A549 (cell line): ENCODE results near the gene FBXW10.
"Not testable (repeated sequence)": the region's sequence is repeated elsewhere in the genome, so short reads cannot be mapped to it uniquely, and the experiment has no call there.

Source experiments
- EP300 ChIP-seq, 2 experiments: fragments of >200 bp; sonication (Bioruptor Twin); formaldehyde crosslinking; IDR thresholded peaks; 2 replicates in 1 of 2; 3 replicates in 1 of 2; pipeline ENCODE4 v1.6.1; 2016 to 2017
- JUNB ChIP-seq: fragments of >200 bp; sonication (Bioruptor Twin); formaldehyde crosslinking; IDR thresholded peaks from 2 replicates; pipeline ENCODE4 v1.6.1; 2016
- NR3C1 ChIP-seq: fragments of >200 bp; sonication (Bioruptor Twin); formaldehyde crosslinking; IDR thresholded peaks from 3 replicates; pipeline ENCODE4 v1.6.1; 2017
- RCOR1 ChIP-seq: fragments of 150-350 bp; IDR thresholded peaks from 2 replicates; pipeline ENCODE4 v1.6.1; 2014; ENCODE audit warnings: antibody characterized with exemption, low read length, low read depth
- RFX5 ChIP-seq: fragments of 450-650 bp; IDR thresholded peaks from 2 replicates; pipeline ENCODE4 v1.7.1; 2014; ENCODE audit warnings: antibody characterized with exemption, mild to moderate bottlenecking, moderate library complexity
- TF ChIP-seq, protein P1 (sequence below): fragments of 200-600 bp; sonication (generic); IDR thresholded peaks from 2 replicates; pipeline ENCODE4 v1.6.1; 2016; ENCODE audit warnings: antibody characterized with exemption, mild to moderate bottlenecking, moderate library complexity
- TF ChIP-seq, protein P2 (sequence below): fragments of 450-650 bp; IDR thresholded peaks from 2 replicates; pipeline ENCODE4 v1.6.1; 2014; ENCODE audit warnings: antibody characterized with exemption
- TF ChIP-seq, protein P3 (sequence below): fragments of >200 bp; sonication (Bioruptor Twin); formaldehyde crosslinking; IDR thresholded peaks from 3 replicates; pipeline ENCODE4 v1.5.1; 2016
- TF ChIP-seq, protein P4 (sequence below): fragments of 250-450 bp; sonication (Bioruptor Pico); IDR thresholded peaks from 2 replicates; pipeline ENCODE4 v1.5.0; 2021; ENCODE audit warnings: mild to moderate bottlenecking, moderate library complexity, borderline replicate concordance

DNA sequence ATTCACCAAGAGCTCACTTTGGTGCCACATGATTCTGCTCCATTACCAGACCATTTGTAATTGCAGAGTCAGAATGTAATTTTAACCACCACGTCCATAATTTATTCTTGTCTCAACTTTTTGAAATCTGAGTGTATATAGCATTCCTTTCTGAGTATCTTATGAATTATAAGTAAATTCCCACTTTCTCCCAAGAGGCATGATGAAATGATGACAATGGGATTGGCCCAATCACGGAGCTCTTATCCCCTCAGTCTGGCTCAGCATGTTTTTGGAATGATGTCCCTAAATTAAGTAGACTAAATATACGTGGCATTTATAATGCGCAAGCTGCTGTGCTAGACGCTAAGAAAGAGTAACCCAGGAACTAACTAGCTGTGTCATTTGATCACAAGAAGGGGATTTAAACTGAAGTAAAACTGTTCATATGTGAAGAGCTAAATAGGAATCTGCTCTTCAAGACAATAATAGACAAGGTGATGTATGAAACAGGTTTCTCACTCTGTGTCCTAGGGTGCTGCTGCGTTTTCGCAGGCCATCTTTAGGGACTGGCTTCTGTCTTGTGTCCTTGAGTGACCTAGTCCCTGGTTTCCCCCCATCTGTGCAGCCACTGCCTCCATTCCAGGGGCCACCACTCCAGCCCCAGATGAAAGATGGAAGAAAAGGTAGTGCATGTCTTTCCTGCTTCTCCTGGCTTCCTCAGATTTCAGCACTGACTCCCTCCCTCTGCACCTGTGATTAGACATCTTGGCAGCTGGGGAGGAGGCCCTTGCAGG, 4.0 kb upstream of the FBXW10 start:
- TF ChIP-seq JUNB; NR3C1; RCOR1; EP300 (IDR thresholded peaks at IDR 0.05); RFX5: not testable (repeated sequence)
- TF ChIP-seq, protein P1, sequence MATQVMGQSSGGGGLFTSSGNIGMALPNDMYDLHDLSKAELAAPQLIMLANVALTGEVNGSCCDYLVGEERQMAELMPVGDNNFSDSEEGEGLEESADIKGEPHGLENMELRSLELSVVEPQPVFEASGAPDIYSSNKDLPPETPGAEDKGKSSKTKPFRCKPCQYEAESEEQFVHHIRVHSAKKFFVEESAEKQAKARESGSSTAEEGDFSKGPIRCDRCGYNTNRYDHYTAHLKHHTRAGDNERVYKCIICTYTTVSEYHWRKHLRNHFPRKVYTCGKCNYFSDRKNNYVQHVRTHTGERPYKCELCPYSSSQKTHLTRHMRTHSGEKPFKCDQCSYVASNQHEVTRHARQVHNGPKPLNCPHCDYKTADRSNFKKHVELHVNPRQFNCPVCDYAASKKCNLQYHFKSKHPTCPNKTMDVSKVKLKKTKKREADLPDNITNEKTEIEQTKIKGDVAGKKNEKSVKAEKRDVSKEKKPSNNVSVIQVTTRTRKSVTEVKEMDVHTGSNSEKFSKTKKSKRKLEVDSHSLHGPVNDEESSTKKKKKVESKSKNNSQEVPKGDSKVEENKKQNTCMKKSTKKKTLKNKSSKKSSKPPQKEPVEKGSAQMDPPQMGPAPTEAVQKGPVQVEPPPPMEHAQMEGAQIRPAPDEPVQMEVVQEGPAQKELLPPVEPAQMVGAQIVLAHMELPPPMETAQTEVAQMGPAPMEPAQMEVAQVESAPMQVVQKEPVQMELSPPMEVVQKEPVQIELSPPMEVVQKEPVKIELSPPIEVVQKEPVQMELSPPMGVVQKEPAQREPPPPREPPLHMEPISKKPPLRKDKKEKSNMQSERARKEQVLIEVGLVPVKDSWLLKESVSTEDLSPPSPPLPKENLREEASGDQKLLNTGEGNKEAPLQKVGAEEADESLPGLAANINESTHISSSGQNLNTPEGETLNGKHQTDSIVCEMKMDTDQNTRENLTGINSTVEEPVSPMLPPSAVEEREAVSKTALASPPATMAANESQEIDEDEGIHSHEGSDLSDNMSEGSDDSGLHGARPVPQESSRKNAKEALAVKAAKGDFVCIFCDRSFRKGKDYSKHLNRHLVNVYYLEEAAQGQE: not testable (repeated sequence)
- TF ChIP-seq, protein P2, sequence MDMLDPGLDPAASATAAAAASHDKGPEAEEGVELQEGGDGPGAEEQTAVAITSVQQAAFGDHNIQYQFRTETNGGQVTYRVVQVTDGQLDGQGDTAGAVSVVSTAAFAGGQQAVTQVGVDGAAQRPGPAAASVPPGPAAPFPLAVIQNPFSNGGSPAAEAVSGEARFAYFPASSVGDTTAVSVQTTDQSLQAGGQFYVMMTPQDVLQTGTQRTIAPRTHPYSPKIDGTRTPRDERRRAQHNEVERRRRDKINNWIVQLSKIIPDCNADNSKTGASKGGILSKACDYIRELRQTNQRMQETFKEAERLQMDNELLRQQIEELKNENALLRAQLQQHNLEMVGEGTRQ: not testable (repeated sequence)
- TF ChIP-seq, protein P3, sequence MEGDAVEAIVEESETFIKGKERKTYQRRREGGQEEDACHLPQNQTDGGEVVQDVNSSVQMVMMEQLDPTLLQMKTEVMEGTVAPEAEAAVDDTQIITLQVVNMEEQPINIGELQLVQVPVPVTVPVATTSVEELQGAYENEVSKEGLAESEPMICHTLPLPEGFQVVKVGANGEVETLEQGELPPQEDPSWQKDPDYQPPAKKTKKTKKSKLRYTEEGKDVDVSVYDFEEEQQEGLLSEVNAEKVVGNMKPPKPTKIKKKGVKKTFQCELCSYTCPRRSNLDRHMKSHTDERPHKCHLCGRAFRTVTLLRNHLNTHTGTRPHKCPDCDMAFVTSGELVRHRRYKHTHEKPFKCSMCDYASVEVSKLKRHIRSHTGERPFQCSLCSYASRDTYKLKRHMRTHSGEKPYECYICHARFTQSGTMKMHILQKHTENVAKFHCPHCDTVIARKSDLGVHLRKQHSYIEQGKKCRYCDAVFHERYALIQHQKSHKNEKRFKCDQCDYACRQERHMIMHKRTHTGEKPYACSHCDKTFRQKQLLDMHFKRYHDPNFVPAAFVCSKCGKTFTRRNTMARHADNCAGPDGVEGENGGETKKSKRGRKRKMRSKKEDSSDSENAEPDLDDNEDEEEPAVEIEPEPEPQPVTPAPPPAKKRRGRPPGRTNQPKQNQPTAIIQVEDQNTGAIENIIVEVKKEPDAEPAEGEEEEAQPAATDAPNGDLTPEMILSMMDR: not testable (repeated sequence)
- TF ChIP-seq, protein P4, sequence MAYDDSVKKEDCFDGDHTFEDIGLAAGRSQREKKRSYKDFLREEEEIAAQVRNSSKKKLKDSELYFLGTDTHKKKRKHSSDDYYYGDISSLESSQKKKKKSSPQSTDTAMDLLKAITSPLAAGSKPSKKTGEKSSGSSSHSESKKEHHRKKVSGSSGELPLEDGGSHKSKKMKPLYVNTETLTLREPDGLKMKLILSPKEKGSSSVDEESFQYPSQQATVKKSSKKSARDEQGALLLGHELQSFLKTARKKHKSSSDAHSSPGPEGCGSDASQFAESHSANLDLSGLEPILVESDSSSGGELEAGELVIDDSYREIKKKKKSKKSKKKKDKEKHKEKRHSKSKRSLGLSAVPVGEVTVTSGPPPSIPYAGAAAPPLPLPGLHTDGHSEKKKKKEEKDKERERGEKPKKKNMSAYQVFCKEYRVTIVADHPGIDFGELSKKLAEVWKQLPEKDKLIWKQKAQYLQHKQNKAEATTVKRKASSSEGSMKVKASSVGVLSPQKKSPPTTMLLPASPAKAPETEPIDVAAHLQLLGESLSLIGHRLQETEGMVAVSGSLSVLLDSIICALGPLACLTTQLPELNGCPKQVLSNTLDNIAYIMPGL (CRISPR knock-in tag): not testable (repeated sequence)
